Keratinocyte (primary cell): ENCODE results near the gene UTS2B. TPM values are rescaled to one million over a fixed set of nuclear protein-coding genes. Genes with fewer than 3 reads are reported as not detected.

Source experiments
- DNase-seq: peaks from one replicate; pipeline ENCODE4 v3.0.0-alpha.2; 2011; ENCODE audit warnings: low read depth, missing footprints, low spot score
- FAIRE-seq: peaks from 2 replicates; lab custom pipeline; 2011; peaks lifted over from hg19 to GRCh38; lab: Jason Lieb, UNC
- H2AFZ ChIP-seq: 2 replicates; pipeline ENCODE4 v1.6.0; 2012; ENCODE audit warnings: low read length, control low read depth, inconsistent platforms; ENCODE audit not compliant: control insufficient read depth
- H3K27ac ChIP-seq: 2 replicates; pipeline ENCODE4 v1.5.1; 2011; ENCODE audit warnings: low read length; ENCODE audit not compliant: control insufficient read depth, insufficient read depth
- H3K27me3 ChIP-seq: 3 replicates; pipeline ENCODE4 v1.6.0; 2011; ENCODE audit warnings: low read length; ENCODE audit not compliant: control insufficient read depth, insufficient read depth; ENCODE audit errors: extremely low read depth
- H3K36me3 ChIP-seq, 2 experiments: 2 replicates in 1 of 2; 3 replicates in 1 of 2; pipeline ENCODE4 v1.5.1; 2011; ENCODE audit warnings: low read length in 2 of 2, mild to moderate bottlenecking in 1 of 2; ENCODE audit not compliant: control insufficient read depth in 2 of 2, insufficient read depth in 2 of 2; ENCODE audit errors: extremely low read depth in 1 of 2
- H3K4me1 ChIP-seq: 3 replicates; pipeline ENCODE4 v1.5.1; 2011; ENCODE audit warnings: low read length; ENCODE audit not compliant: control insufficient read depth, insufficient read depth; ENCODE audit errors: extremely low read depth
- H3K4me2 ChIP-seq: 3 replicates; pipeline ENCODE4 v1.6.0; 2011; ENCODE audit warnings: low read depth, low read length; ENCODE audit not compliant: control insufficient read depth, insufficient read depth; ENCODE audit errors: extremely low read depth
- H3K4me3 ChIP-seq, 3 experiments: fragments of 200-600 bp in 1 of 3; sonication (generic) in 1 of 3; 2 replicates in 2 of 3; 3 replicates in 1 of 3; pipeline ENCODE4 v1.5.1; 2011 to 2016; ENCODE audit warnings: low read length in 3 of 3, mild to moderate bottlenecking in 3 of 3, control low read depth in 2 of 3, inconsistent platforms in 1 of 3, low read depth in 1 of 3, mixed read lengths in 1 of 3, mixed run types in 1 of 3, moderate library complexity in 1 of 3; ENCODE audit not compliant: control insufficient read depth in 2 of 3, insufficient read depth in 2 of 3; ENCODE audit errors: extremely low read depth in 1 of 3
- H3K79me2 ChIP-seq: 2 replicates; pipeline ENCODE4 v1.6.0; 2012; ENCODE audit warnings: low read length; ENCODE audit not compliant: control insufficient read depth, insufficient read depth
- H3K9ac ChIP-seq: 3 replicates; pipeline ENCODE4 v1.6.0; 2011; ENCODE audit warnings: low read length; ENCODE audit not compliant: control insufficient read depth, insufficient read depth; ENCODE audit errors: extremely low read depth
- H3K9me1 ChIP-seq: 3 replicates; pipeline ENCODE4 v1.6.0; 2011; ENCODE audit warnings: low read length; ENCODE audit not compliant: control insufficient read depth, insufficient read depth; ENCODE audit errors: extremely low read depth
- H3K9me3 ChIP-seq: 2 replicates; pipeline ENCODE4 v1.5.1; 2012; ENCODE audit warnings: low read depth, low read length; ENCODE audit not compliant: control insufficient read depth
- H4K20me1 ChIP-seq: 3 replicates; pipeline ENCODE4 v1.6.0; 2011; ENCODE audit warnings: low read length; ENCODE audit not compliant: control insufficient read depth, insufficient read depth; ENCODE audit errors: extremely low read depth
- EZH2 ChIP-seq: IDR thresholded peaks from one replicate; pipeline ENCODE4 v1.6.1; 2012; ENCODE audit warnings: inconsistent platforms, mild to moderate bottlenecking, low read length, moderate library complexity
- dilution Hi-C: fragments of 300-500 bp; cut with MboI; formaldehyde crosslinking; loops from one replicate; pipeline ENCODE4 v1.7.0; 2020; ENCODE audit warnings: low sequenced_read_pairs; ENCODE audit not compliant: extremely low pct_ligation_motif_present
- polyA plus RNA-seq, 5 experiments: library from polyadenylated mRNA; depleted of rRNA in 3 of 5; stranded (reverse) in 3 of 5; stranded (forward) in 1 of 5; unstranded in 1 of 5; fragments of >200 nt; gene quantifications; 1 replicate in 1 of 5; 2 replicates in 3 of 5; 3 replicates in 1 of 5; pipeline versions ENCODE4 v1.2.1 to v1.2.3, GENCODE V29; 2011 to 2012; ENCODE audit warnings: missing spikeins in 2 of 5, low read depth in 1 of 5, low replicate concordance in 1 of 5
- TF ChIP-seq, protein P1 (sequence below), 3 experiments: IDR thresholded peaks in 1 of 3; conservative IDR thresholded peaks in 1 of 3; optimal IDR thresholded peaks in 1 of 3; 2 replicates in 2 of 3; 3 replicates in 1 of 3; pipeline versions ENCODE3 to v1.5.1; 2011; ENCODE audit warnings: low read length in 3 of 3, mild to moderate bottlenecking in 3 of 3, moderate library complexity in 2 of 3, control low read depth in 1 of 3, inconsistent platforms in 1 of 3; ENCODE audit not compliant: insufficient read depth in 2 of 3; ENCODE audit errors: extremely low read depth in 1 of 3

UTS2B gene
- polyA plus RNA-seq, 1 donor (not counting 4 experiments of a cell fraction or from before 2014, with no cell fraction given) = not detected

DNA sequence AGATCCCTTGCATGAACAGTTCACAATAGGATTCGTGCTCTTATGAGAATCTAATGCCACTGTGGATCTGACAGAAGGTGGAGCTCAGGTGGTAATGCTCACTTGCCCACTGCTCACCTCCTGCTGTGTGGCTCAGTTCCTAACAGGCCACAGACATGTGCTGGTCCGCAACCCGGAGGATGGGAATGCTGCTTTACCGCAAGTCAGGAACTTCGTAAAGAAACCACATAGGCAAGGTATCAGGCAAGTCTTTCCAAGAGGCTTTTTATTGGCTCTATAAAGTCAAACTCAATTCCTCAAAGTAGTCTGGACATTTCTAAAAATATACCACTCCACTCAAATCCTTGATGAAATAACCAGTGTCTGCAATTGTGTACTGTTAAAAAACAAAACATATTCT lies 75.2 kb downstream of the UTS2B start:
- Histone ChIP-seq H4K20me1 (no peaks in the 10 kb centered on the region), H3K27me3 (no peaks in the 10 kb centered on the region), H3K4me2 (no peak overlapping the region), H3K27ac (no peak overlapping the region), H3K9me3 (no peaks in the 10 kb centered on the region), H3K4me1 (no peaks in the 10 kb centered on the region), H3K9ac (no peak overlapping the region), H3K79me2 (no peaks in the 10 kb centered on the region), H3K9me1 (no peaks in the 10 kb centered on the region), H3K36me3 (no peaks in the 10 kb centered on the region), H2AFZ (no peak overlapping the region), H3K4me3 (no peak overlapping the region)
- DNase-seq (no peak), FAIRE-seq (no peak)
- dilution Hi-C loops = no loop called here
- TF ChIP-seq, protein P1, sequence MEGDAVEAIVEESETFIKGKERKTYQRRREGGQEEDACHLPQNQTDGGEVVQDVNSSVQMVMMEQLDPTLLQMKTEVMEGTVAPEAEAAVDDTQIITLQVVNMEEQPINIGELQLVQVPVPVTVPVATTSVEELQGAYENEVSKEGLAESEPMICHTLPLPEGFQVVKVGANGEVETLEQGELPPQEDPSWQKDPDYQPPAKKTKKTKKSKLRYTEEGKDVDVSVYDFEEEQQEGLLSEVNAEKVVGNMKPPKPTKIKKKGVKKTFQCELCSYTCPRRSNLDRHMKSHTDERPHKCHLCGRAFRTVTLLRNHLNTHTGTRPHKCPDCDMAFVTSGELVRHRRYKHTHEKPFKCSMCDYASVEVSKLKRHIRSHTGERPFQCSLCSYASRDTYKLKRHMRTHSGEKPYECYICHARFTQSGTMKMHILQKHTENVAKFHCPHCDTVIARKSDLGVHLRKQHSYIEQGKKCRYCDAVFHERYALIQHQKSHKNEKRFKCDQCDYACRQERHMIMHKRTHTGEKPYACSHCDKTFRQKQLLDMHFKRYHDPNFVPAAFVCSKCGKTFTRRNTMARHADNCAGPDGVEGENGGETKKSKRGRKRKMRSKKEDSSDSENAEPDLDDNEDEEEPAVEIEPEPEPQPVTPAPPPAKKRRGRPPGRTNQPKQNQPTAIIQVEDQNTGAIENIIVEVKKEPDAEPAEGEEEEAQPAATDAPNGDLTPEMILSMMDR (optimal IDR thresholded peaks at IDR 0.05 in 1 of 3, IDR thresholded peaks at IDR 0.05 in 1 of 3, conservative IDR thresholded peaks at IDR 0.05 in 1 of 3; ENCODE audit: extremely low read depth in 1 of 3, insufficient read depth in 2 of 3, low read length in 3 of 3) = no peak
- no peak for TF ChIP-seq EZH2

DNA sequence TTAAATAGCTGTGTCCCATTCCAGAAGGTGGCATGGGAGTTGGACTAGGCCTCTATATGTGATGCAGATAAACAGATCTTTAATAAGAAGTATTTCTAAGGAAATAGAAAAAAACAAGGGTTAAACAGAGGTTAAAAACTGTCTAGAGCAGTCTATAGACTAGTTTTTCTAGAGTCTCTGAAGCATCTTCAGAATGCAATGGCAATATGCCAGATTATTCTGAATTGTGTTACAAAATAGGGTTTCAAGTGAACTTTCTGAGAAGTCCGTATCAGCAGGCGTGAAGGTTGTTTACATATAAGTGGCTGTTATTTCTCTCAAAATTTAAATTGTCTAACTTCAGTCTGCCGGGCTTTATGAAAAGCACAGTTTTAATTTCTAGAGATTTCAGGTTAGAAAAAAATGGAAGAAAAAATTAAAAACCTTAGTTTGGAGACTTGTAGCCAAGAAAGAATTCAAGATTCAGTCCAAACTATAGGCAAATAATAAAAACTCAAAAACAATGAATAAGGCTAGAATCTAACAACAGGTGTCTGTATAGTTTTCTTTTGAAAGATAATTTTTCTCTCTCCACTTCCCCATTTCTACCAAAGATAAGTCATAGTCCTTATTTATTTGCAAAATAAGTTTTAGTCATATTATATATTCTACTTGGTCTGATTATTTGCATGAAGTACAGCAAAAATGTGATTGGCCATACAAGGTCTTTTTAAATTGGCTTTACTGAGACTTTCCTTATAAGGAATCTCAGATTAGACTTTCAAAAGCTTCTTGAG lies 76.0 kb downstream of the UTS2B start:
- FAIRE-seq (no peak), DNase-seq (no peak)
- H3K9me3 ChIP-seq = no peaks in the 10 kb centered on the region
- no peak overlapping the region for H3K9ac ChIP-seq
- no peaks in the 10 kb centered on the region for H3K36me3 ChIP-seq
- H3K79me2 ChIP-seq = no peaks in the 10 kb centered on the region
- no peaks in the 10 kb centered on the region for H3K4me1 ChIP-seq
- no peaks in the 10 kb centered on the region for H4K20me1 ChIP-seq
- H2AFZ ChIP-seq = no peak overlapping the region
- H3K4me3 ChIP-seq = no peak overlapping the region
- no peaks in the 10 kb centered on the region for H3K27me3 ChIP-seq
- dilution Hi-C loops = no loop called here
- TF ChIP-seq EZH2 = no peak
- TF ChIP-seq, protein P1 (optimal IDR thresholded peaks at IDR 0.05 in 1 of 3, IDR thresholded peaks at IDR 0.05 in 1 of 3, conservative IDR thresholded peaks at IDR 0.05 in 1 of 3; ENCODE audit: extremely low read depth in 1 of 3, insufficient read depth in 2 of 3, low read length in 3 of 3) = no peak
- H3K9me1 ChIP-seq = no peaks in the 10 kb centered on the region
- H3K27ac ChIP-seq = no peak overlapping the region
- no peak overlapping the region for H3K4me2 ChIP-seq
